ENCODE results near the gene SPAG9. TPM values are rescaled to one million over a fixed set of nuclear protein-coding genes. Genes with fewer than 3 reads are reported as not detected.

Gene SPAG9
- total and polyA plus RNA-seq, 2 experiments from 2014 or later, result 26.5 to 82.7 TPM

GRCh38 chr17:50925296-50925891 lies 195.3 kb downstream of the SPAG9 start:
- no peaks in the 10 kb centered on the region for H3K9me2 ChIP-seq (replicated peaks; ENCODE audit: insufficient read depth)
- H4K20me1 ChIP-seq (ENCODE audit: insufficient read depth, poor library complexity, severe bottlenecking), result no peaks in the 10 kb centered on the region
- H3K4me3 ChIP-seq, result no peak overlapping the region
- no peak overlapping the region for H3K4me2 ChIP-seq
- no peaks in the 10 kb centered on the region for H3K27me3 ChIP-seq
- H2AFZ ChIP-seq, result no peak overlapping the region
- no peak overlapping the region for H3K27ac ChIP-seq
- no peaks in the 10 kb centered on the region for H3K79me2 ChIP-seq
- H3K36me3 ChIP-seq (replicated peaks; ENCODE audit: insufficient read depth, low read depth), result no peaks in the 10 kb centered on the region
- peaks cover 31% of the 10 kb centered on the region for H3K4me1 ChIP-seq (ENCODE audit: insufficient read depth)
- TF ChIP-seq EZH2phosphoT487 (IDR thresholded peaks at IDR 0.05; ENCODE audit: low read depth, severe bottlenecking, unreplicated experiment) (no peak), EZH2 (IDR thresholded peaks at IDR 0.05; ENCODE audit: borderline replicate concordance) (no peak), CTCF (IDR thresholded peaks at IDR 0.05; ENCODE audit: poor library complexity) (no peak)
- WGBS (ENCODE audit: low lambda C conversion rate, missing lambda C conversion rate), result 83% methylated on average over 6 of the region's 6 CpGs
- DNase-seq (ENCODE audit: low spot score), result no peak
- no peaks in the 10 kb centered on the region for H3K9me3 ChIP-seq (ENCODE audit: low read depth)

GRCh38 chr17:50924800-50925199 lies 195.9 kb downstream of the SPAG9 start:
- H3K27me3 ChIP-seq, result no peaks in the 10 kb centered on the region
- no peak overlapping the region for H2AFZ ChIP-seq
- no peak for DNase-seq (ENCODE audit: low spot score)
- no peak for TF ChIP-seq EZH2 (IDR thresholded peaks at IDR 0.05; ENCODE audit: borderline replicate concordance)
- no peak for TF ChIP-seq EZH2phosphoT487 (IDR thresholded peaks at IDR 0.05; ENCODE audit: low read depth, severe bottlenecking, unreplicated experiment)
- no peak for TF ChIP-seq CTCF (IDR thresholded peaks at IDR 0.05; ENCODE audit: poor library complexity)
- no peaks in the 10 kb centered on the region for H4K20me1 ChIP-seq (ENCODE audit: insufficient read depth, poor library complexity, severe bottlenecking)
- no peak overlapping the region for H3K4me2 ChIP-seq
- 89% methylated on average over 3 of the region's 3 CpGs for WGBS (ENCODE audit: low lambda C conversion rate, missing lambda C conversion rate)
- no peaks in the 10 kb centered on the region for H3K9me3 ChIP-seq (ENCODE audit: low read depth)
- no peak overlapping the region for H3K4me3 ChIP-seq
- H3K27ac ChIP-seq, result no peak overlapping the region
- H3K36me3 ChIP-seq (replicated peaks; ENCODE audit: insufficient read depth, low read depth), result no peaks in the 10 kb centered on the region
- no peaks in the 10 kb centered on the region for H3K79me2 ChIP-seq
- H3K4me1 ChIP-seq (ENCODE audit: insufficient read depth), result peaks cover 36% of the 10 kb centered on the region
- no peaks in the 10 kb centered on the region for H3K9me2 ChIP-seq (replicated peaks; ENCODE audit: insufficient read depth)

GRCh38 chr17:50924300-50924699 lies 196.4 kb downstream of the SPAG9 start:
- no peak for DNase-seq (ENCODE audit: low spot score)
- H3K27ac ChIP-seq, result no peak overlapping the region
- H3K4me1 ChIP-seq (ENCODE audit: insufficient read depth), result peaks cover 40% of the 10 kb centered on the region
- no peaks in the 10 kb centered on the region for H3K36me3 ChIP-seq (replicated peaks; ENCODE audit: insufficient read depth, low read depth)
- TF ChIP-seq EZH2phosphoT487 (IDR thresholded peaks at IDR 0.05; ENCODE audit: low read depth, severe bottlenecking, unreplicated experiment), result no peak
- no peak for TF ChIP-seq CTCF (IDR thresholded peaks at IDR 0.05; ENCODE audit: poor library complexity)
- TF ChIP-seq EZH2 (IDR thresholded peaks at IDR 0.05; ENCODE audit: borderline replicate concordance), result no peak
- H3K27me3 ChIP-seq, result no peaks in the 10 kb centered on the region
- WGBS (ENCODE audit: low lambda C conversion rate, missing lambda C conversion rate), result 98% methylated on average over 4 of the region's 4 CpGs
- H3K9me3 ChIP-seq (ENCODE audit: low read depth), result no peaks in the 10 kb centered on the region
- no peak overlapping the region for H2AFZ ChIP-seq
- no peaks in the 10 kb centered on the region for H3K79me2 ChIP-seq
- no peaks in the 10 kb centered on the region for H3K9me2 ChIP-seq (replicated peaks; ENCODE audit: insufficient read depth)
- no peaks in the 10 kb centered on the region for H4K20me1 ChIP-seq (ENCODE audit: insufficient read depth, poor library complexity, severe bottlenecking)
- no peak overlapping the region for H3K4me3 ChIP-seq
- H3K4me2 ChIP-seq, result no peak overlapping the region

All from hepatocyte (in vitro differentiated cells).